HG03103 (cell line): ENCODE results near the gene SLC2A4RG.

Experiments used
- ATAC-seq: cut with Tn5 transposase; IDR thresholded peaks from one replicate; pipeline ENCODE4 v1.9.1; 2021; ENCODE audit warnings: low read depth; ENCODE audit not compliant: unreplicated experiment

SLC2A4RG gene

GRCh38 chr20:63738687-63739129 lies 868 bp upstream of the SLC2A4RG start:
- ATAC-seq: no peak

GRCh38 chr20:63740070-63740626 lies 572 bp downstream of the SLC2A4RG start:
- no peak for ATAC-seq

DNA sequence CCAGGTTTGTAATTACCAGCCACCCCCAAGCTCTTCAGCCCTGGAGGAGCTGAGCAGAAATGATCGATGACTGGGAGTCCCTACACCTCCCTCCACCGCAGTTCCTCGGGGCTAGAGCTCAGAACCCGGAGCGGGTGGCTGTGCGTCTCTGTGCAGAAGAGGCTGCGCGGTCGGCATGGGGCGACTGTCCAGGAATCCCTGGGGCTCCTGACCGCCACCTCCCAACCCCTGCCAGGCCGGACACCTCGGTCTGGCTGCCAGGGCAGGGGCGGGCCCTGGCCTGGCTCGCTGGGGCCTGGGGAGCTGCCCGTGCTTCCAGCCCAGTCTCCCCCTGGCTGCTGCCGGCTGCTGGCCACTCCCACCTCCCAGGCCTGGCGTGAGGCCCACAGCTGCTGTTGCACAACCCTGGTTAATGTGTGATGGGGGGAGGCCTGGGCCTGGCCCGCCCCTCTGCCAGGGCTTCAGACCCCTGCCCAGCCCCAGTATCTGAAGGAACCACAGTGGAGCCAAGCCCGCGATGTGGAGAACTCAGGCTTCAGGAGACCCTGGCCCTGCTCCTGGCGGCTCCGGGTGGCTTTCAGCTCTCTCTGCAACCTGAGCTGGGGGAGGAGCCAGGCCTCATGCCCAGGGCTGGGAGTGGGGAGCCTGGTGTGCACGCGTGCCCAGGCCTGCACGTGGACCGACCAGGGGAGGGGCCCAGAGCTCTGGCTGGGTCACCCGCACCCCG lies 1.2 kb downstream of the SLC2A4RG start:
- no peak for ATAC-seq

- ATAC-seq: no peak
These were observed 1.7 kb downstream of the SLC2A4RG start for GRCh38 chr20:63741354-63741675.

- ATAC-seq: no peak
These were observed 2.3 kb downstream of the SLC2A4RG start for GRCh38 chr20:63741676-63742380.

- no peak for ATAC-seq
These were observed 2.9 kb downstream of the SLC2A4RG start for GRCh38 chr20:63742381-63743024.

GRCh38 chr20:63743210-63743970 lies 3.8 kb downstream of the SLC2A4RG start:
- no peak for ATAC-seq

DNA sequence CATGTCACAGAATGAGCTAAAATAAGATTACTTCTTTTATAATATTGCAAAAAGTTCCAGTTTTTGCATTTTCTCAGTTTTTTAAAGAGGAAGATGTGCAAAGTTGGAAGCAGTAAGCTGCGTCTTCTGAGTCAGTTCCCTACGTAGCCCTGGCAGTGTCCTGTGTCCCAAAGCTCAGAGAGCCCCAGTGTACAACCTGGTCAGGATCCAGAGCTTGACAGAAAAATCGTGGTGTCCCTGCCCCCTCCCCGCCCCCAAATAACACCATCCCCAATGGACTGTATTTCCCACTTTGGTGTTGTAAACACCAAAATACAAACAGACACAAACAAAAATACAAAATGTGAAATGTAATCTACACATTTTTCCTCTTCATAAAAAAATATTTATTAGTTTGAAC lies 4.6 kb downstream of the SLC2A4RG start:
- ATAC-seq: no peak

DNA sequence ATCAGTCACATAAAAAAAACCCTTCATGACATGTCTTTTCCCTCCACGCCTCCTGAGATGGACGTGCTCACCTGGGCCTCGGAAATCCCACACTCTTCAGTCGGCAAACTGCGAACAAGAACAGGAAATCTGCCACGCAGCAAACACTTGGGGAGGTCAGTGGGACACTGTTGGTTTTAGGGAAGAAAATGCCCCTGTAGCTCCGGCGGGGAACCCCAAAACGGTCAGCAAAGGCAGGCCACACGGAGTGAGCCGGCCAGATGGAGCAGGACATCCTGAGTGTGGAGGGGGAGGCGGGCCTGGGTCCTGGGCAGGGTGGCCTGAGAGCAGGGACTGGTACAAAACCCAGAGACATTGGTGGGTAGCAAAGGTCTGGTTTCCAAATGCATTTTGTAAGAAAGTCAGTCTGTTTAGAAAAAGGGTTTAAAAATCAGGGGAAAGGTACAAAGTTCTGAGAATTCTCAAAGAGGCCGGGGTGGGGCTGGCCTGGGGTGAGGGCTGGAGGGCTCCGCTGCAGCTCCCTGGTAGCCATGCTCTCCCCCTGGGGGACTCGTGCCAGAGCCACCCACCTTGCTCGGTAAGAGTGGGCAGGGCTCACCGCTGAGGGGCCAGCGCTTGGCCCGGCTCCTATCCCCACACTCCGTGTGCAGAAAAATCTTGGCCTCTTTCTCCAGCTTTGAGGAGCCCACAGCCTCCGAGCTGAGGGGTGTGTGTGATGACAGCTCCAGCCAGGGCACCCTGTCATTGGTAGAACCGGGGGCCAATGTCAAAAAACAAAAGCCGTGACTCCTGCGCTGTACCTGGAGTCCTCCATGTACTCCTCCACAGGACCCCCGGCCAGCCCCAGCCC lies 5.2 kb downstream of the SLC2A4RG start:
- no peak for ATAC-seq

DNA sequence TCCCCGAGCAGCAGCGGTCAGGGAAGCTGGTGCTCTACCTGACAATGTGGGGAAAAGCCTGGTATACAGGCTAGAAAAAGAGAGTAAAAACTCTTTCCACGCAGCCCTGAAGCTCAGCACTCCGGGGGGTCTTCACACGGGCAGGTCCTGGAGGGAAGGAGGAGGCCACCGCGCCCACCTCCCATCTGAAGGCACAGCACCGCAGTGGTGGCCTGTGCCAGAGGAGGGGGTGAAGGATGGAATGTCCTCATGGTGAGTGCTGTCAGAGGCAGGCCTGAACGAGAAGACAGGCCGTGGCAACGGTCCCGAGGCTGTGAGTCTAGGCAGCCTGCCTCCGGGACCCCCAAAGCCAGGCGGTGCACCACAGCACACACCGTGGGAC lies 5.8 kb downstream of the SLC2A4RG start:
- no peak for ATAC-seq

DNA sequence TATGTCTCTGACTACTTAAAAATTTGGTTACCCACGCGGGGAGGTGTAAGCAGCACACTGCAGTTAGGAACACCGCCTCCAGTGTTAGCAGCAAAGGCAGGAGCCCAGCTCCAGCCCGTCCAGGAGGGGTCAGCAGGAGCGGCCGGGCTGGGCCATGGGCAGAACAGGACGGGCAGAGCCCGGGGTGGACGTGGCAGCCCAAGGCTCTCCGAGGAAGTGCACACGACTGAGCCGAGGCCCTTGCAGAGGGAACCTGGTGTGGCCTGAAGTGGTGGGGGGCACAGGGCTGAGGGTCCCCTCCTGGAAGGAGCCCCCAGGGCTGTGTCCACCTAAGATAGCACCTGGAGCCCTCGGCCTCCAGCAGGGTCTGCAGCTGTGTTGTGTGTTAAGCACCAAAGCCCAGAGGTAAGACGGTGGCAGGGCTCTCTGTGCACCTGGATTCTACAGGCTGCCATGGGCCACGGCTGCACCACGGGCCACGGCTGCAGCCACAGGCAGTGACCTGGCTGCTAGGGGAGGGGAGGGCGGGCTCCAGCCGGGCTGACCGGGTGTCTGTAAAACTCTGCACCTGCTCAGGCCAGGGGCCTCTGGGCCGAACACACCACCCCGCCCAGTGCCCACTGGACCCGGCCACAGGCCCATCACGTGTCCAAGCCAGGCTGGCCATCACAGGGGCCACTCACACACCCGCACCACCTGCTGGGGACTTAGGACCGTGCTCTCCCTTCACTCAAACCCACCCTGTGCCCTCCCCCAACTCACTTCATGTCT lies 6.6 kb downstream of the SLC2A4RG start:
- ATAC-seq: no peak

DNA sequence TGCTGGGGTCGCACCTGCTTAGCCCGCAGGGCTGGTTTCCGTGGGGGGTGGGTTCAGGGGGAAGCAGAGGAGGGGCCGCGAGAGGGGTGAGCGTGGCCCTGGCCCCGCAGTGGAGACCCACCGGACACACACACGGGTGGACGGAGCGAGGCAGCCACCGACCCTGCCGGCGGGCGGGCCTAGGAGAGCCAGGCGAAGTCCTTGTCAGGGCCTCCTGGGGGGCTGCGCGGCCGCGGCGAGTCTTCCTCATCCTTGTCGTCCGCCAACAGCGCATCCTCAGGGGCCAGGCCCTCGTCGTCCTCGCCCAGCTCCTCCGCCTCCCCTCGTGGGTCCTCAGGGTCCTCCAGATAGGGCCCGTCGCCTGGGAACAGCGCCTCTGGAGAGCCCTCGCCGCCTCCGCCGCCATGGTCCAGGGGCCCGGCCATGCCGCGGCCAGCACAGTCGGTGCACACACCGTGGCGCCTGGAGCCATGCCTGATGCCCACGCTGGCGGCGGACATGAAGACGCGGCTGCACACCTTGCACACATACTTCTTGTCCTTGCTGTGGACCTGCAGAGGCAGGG lies 7.3 kb downstream of the SLC2A4RG start:
- no peak for ATAC-seq

DNA sequence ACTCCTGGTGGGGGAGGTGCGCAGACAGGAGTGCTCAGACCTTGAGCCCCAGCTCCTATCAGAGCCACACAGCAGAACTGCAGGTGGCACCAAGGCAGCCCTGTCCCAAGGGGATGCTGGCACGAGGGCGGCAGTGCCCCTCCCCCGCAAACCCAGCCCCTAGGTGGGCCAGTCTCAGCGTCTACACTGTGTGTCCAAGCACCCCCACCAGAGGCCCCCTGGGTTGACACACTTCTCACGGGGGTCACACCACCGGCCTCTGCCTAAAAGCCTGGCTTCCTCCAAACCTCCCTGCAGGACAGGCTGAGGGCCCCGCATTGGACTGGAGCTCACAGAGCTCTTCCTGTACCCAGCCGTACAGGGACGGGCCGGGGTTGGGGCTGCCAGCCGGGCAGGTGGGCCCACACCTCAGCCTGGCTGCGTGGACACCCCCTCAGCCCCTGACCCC lies 8.1 kb downstream of the SLC2A4RG start:
- no peak for ATAC-seq

- ATAC-seq: no peak
These were observed 8.7 kb downstream of the SLC2A4RG start for GRCh38 chr20:63748070-63748933.

DNA sequence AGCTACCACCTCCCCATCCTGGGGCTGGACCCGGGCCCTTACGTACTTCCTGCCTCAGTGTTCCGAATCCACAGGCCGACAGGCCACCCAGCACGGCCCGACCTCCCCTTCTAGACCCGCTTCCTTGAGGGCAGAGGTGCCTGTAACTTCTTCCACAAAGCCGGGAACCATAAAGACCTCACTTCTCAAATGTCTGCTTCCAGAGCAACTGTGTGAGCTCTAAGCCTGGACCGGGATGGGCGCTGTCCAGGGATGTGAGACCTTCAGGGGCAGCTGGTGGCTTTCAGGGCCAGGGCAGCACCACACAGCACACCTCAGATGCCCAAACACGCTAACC lies 9.3 kb downstream of the SLC2A4RG start:
- ATAC-seq: no peak

DNA sequence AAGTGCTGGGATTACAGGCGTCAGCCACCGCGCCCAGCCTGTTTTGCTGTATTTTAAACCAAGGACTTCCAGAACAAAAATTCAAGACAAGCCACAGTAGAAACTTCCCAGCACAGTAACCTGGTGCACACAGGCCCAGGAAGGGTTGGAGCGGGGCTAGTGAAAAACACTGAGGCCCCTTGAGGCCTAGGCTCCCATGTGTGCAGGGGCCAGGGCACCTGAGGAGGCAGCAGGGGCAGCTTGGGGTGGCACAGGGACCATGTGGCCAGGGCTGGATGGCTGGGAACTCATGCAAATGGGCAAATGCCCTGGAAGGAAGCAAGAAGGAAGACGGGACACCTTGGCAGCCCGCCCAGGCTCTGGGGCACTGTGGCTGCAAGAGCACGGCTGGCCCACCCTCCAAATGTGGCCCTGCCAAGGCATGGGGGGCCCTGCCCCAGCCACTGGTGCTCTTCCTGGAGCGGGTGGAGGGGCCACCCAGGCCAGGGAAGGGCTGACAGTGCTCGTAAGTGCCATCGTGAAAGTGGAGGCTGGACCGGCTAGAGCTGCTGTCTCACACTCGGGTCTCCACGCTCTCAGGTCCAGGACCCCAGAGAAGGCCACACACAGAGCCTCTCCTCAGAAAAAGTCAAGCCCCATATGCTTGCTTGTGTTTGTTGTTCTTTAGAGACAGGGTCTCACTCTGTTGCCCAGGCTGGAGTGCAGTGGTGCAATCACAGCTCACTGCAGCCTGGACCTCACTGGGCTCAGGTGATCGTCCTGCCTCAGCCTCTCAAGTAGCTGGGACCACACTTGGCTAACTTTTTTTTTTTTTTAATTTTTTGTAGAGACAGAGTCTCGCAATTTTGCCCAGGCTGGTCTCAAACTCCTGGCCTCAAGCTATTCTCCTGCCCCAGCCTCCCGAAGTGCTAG lies 10.3 kb downstream of the SLC2A4RG start:
- ATAC-seq: no peak
